K562 (cell line): ENCODE results near the gene DAB1.

Experiments
- CBFA2T3 ChIP-seq: fragments of 450-650 bp; IDR thresholded peaks from 2 replicates; pipeline ENCODE4 v1.6.1; 2017
- CREM ChIP-seq: IDR thresholded peaks from 2 replicates; pipeline ENCODE4 v1.6.1; 2014; ENCODE audit warnings: antibody characterized with exemption, low read depth
- HMGXB4 ChIP-seq: sonication (generic); formaldehyde crosslinking; IDR thresholded peaks from 2 replicates; pipeline ENCODE4 v1.8.1; 2023; ENCODE audit warnings: mild to moderate bottlenecking, missing genetic modification reagents
- HNRNPK ChIP-seq: fragments of 200-400 bp; formaldehyde crosslinking; IDR thresholded peaks from one replicate; pipeline ENCODE4 v1.6.1; 2018; ENCODE audit warnings: mild to moderate bottlenecking, low read depth, low read length; ENCODE audit not compliant: poor library complexity, severe bottlenecking
- MNT ChIP-seq, 2 experiments: fragments of 450-650 bp; conservative IDR thresholded peaks; 2 replicates each; pipeline ENCODE4 v1.6.1; 2017; ENCODE audit warnings: mild to moderate bottlenecking in 2 of 2, moderate library complexity in 2 of 2
- POLR2A ChIP-seq: fragments of 450-650 bp; conservative IDR thresholded peaks from 2 replicates; pipeline ENCODE4 v1.6.1; 2016
- SPI1 ChIP-seq: IDR thresholded peaks from 2 replicates; pipeline ENCODE4 v1.6.1; 2011; ENCODE audit warnings: low read depth, low read length, control low read depth, borderline replicate concordance

GRCh38 chr1:57106296-57106695 lies 317.6 kb downstream of the DAB1 start:
- TF ChIP-seq SPI1: no peak
- TF ChIP-seq MNT (conservative IDR thresholded peaks at IDR 0.05): no peak
- TF ChIP-seq HNRNPK: no peak
- no peak for TF ChIP-seq CBFA2T3
- TF ChIP-seq HMGXB4 (CRISPR knock-in tag): no peak
- no peak for TF ChIP-seq CREM
- no peak for TF ChIP-seq POLR2A
